Measurements from ENCODE around the gene NUAK1. TPM values are rescaled to one million over a fixed set of nuclear protein-coding genes. Genes with fewer than 3 reads are reported as not detected.

The NUAK1 gene
- total RNA-seq, 2 donors from 2014 or later, result not detected

DNA sequence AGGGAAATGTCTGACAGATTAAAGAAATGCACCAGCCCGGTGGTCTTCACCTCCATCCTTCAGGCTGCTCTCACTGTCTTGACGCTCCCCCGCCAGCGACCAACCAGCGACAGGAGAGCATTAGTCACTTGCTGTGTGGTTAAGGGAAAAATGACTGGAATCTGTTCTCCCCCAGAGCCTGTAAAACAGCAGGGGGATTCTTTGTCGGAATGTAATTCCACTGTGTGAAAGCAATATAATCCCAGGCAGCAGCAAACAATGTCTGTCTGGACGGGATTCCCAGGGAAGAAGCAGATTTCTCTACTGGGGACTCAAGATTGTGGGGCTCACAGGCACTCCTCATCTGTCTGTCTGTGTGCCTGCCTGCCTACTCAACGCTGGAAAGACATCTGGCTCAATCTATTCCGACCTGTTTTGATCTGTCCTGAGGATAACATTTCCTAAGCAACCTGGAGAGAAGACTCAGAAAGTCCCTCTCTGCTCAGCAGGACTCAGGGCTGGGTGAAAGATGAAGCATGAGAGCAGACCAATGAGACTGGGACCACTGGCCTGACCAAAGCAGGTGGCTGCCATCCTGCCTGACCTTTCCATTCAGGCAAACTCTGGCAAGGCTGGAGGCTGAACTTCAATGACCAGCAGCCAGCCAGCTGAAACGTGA lies 54.6 kb downstream of the NUAK1 start:
- Mint-ChIP-seq H3K27ac (no peak overlapping the region), H3K9me3 (no peaks in the 10 kb centered on the region), H3K36me3 (no peaks in the 10 kb centered on the region)
- ATAC-seq, result no peak
- no peak for DNase-seq (ENCODE audit: low spot score in 2 of 2)

DNA sequence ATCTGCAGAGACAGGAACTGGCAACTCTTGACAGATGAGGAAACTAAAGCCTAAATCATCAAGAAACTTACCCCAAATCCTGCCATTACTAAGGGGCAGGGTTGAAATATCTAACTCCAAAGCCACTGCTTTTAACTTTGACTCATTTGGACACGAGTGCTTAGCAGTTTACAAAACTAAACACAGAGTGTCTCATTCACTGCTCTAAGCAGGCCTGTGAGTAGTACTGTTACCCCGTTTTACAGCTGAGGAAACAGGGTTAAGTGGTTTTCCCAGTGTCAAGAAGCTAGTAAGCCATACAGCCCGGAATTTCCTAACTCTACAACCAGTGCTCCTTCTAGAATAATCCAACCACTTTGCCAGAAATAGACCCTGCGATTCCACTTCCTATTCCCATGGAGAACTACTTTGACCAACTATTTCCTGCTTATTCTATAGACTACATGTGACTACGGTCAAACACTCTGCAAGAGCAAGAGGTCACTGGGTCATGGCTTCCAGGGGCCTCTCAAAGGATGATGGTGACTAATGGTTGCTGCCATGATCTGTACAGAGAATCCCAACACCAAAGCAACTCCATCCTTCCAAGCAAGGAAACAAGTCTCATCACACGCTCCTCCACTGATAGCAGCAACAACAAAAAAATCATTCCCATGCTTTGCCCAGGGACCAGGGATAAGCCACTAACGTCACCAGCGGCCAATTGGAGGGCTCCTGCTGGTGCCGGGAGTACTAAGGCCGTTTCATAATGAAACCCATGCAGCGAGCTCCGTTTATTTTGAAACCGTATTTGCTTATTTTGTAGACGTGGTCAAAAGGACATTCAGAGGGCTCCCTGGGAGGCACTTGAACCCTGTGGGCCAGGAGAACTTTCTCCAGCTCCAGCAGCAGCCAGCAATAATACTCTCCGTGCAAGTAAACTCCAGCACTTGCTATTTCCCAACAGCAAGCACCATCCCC lies 56.3 kb downstream of the NUAK1 start:
- Mint-ChIP-seq H3K9me3 (no peaks in the 10 kb centered on the region), H3K36me3 (no peaks in the 10 kb centered on the region), H3K27ac (no peak overlapping the region)
- ATAC-seq, result no peak
- no peak for DNase-seq (ENCODE audit: low spot score in 2 of 2)

- Mint-ChIP-seq H3K9me3 (no peaks in the 10 kb centered on the region), H3K27ac (no peak overlapping the region), H3K36me3 (no peaks in the 10 kb centered on the region)
- DNase-seq (ENCODE audit: low spot score in 2 of 2), result no peak
- ATAC-seq, result no peak
Observed at GRCh38 chr12:106081606-106082005, 57.1 kb downstream of the NUAK1 start.

DNA sequence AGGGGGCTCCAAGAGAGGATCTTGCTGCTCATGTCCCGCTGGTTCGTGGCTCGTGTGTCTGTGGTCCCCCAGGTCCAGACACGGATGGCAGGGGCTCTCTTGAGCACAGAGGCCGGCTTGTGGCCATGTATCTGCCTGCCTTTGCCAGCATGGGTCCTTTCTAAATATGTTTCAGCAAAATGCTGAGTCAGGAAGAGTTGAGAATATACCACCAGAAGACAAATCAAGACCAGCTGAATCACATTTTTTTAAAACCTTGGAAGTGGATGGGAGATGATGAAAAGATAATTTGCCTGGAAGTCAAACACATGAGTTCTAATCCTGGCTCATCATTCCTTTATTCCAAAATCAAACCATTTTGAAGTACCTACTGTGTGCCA lies 58.0 kb downstream of the NUAK1 start:
- ATAC-seq (no peak), DNase-seq (ENCODE audit: low spot score in 2 of 2) (no peak)
- no peaks in the 10 kb centered on the region for H3K9me3 Mint-ChIP-seq
- H3K36me3 Mint-ChIP-seq, result no peaks in the 10 kb centered on the region
- no peak overlapping the region for H3K27ac Mint-ChIP-seq

DNA sequence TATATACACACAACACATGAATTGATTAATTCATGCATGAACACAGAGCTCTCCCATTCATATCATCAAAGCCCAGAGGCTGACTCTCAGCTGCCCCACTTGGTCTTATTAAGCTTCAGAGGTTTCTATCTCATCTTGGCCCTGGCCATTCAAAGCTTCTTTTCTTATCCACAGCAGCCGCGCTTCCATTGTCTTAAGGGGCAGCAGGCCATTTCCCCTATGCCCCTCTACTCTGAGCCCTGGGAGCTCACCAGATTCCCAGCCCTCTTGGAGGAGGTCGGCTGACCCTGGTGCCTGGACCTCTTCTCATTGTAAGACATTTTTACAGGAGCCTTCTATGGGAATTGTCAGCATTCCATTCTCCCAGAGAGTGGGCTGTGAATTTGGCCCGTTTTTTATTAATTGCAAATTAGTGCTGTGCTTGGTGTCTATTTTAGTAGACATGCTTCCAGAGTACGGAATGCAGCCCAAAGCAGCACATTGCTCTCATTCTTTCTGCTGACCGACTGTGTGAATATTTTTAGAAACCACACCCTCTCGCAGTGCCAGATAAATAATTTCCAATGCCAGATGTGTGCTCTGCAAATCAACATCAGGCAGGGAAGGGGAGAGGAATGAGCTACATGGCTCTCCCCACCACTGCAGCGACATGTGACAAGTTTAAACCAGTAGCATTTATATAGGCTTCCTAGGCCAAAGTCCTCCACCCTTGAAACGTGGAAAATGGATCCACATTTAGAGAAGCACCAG lies 58.5 kb downstream of the NUAK1 start:
- no peak for ATAC-seq

GRCh38 chr12:106079148-106079738 lies 59.5 kb downstream of the NUAK1 start:
- Mint-ChIP-seq H3K36me3 (no peaks in the 10 kb centered on the region), H3K27ac (no peak overlapping the region), H3K9me3 (no peaks in the 10 kb centered on the region)
- no peak for DNase-seq (ENCODE audit: low spot score in 2 of 2)
- no peak for ATAC-seq

More for the DNA sequence above, 58.5 kb downstream of the NUAK1 start:
- Mint-ChIP-seq H3K36me3 (no peaks in the 10 kb centered on the region), H3K27ac (no peak overlapping the region), H3K9me3 (no peaks in the 10 kb centered on the region)
- DNase-seq (ENCODE audit: low spot score in 2 of 2), result no peak

- no peak overlapping the region for H3K27ac Mint-ChIP-seq
- ATAC-seq (no peak), DNase-seq (ENCODE audit: low spot score in 2 of 2) (no peak)
- no peaks in the 10 kb centered on the region for H3K36me3 Mint-ChIP-seq
- no peaks in the 10 kb centered on the region for H3K9me3 Mint-ChIP-seq
Observed at GRCh38 chr12:106078358-106079010, 60.3 kb downstream of the NUAK1 start.

DNA sequence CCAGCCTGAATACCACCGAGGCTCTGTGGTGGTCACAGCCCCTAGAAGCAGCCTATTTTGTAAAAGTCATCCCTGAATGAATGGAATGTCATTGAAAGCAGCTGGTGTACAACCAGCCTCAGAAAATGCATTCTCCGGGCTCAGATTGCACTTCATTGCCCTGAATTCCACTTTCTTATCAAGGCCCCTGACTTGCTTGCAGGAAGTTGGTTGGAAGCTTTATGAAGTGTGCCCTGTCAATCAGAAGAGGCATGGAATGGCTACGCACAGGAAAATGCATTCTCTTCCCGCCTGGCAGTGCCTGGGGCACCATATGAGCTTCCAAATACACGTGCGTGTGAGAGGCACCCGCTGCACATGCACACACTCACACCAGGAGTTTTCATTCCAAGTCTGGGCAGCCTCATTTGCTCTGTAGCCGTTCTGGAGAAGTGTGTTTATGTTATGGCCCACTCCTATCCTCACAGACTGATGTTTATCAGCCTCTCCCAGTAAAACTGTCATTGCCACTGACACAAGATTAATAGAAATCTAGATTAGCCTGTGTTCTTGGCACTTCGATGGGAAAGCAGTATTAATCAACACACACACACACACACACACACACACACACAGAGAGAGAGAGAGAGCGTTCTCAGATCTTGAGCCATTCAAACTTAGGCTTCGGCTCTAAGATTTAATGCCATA lies 63.9 kb downstream of the NUAK1 start:
- ATAC-seq, result no peak
- no peaks in the 10 kb centered on the region for H3K9me3 Mint-ChIP-seq

DNA sequence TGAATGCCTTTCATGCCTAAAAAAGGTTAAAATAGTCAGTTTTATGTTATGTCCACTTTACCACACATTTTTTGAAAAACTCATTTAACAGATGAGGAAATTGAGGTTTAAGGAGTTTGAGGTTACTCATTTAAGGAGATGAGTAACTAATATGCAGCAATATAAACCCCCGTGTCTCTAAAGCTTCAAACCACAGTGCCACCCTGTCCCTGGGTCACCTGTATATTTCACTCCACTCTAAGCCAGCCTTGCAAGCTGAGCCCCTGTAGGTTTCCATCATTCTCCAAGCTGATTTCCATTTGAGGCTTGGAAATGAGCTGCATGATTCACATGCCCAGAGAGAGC lies 64.4 kb downstream of the NUAK1 start:
- H3K9me3 Mint-ChIP-seq, result no peaks in the 10 kb centered on the region
- H3K27ac Mint-ChIP-seq, result no peak overlapping the region

More for the DNA sequence above, 63.9 kb downstream of the NUAK1 start:
- Mint-ChIP-seq H3K27ac (no peak overlapping the region), H3K36me3 (no peaks in the 10 kb centered on the region)
- DNase-seq (ENCODE audit: low spot score in 2 of 2), result no peak

GRCh38 chr12:106073179-106073578 lies 65.6 kb downstream of the NUAK1 start:
- ATAC-seq (peak in 1 of 2 donors; percentile 81), DNase-seq (ENCODE audit: low spot score in 2 of 2) (no peak)
- H3K36me3 Mint-ChIP-seq, result no peaks in the 10 kb centered on the region
- no peaks in the 10 kb centered on the region for H3K9me3 Mint-ChIP-seq
- H3K27ac Mint-ChIP-seq, result no peak overlapping the region

More for the DNA sequence above, 64.4 kb downstream of the NUAK1 start:
- peak in 1 of 2 donors; percentile 59 for ATAC-seq
- no peak for DNase-seq (ENCODE audit: low spot score in 2 of 2)
- H3K36me3 Mint-ChIP-seq, result no peaks in the 10 kb centered on the region

DNA sequence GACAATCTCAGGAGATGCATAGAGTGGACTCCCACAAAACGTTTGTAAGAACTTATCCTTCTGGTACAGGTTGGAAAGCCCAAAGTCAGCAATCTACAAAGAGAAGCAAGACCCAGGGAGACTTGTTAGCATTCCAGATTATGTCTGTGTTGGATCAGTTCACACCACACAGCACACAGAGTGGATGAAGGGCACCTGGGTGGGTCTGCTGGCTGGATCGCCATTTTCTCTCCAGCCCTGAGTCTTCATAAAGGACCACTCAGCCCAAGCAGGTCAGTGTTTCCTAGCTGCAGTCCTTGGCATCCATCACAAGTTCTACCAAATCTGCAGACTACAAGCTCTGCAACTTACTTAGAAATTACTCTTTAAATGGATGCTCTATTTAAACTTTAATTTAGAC lies 66.0 kb downstream of the NUAK1 start:
- Mint-ChIP-seq H3K36me3 (no peaks in the 10 kb centered on the region), H3K9me3 (no peaks in the 10 kb centered on the region), H3K27ac (no peak overlapping the region)
- ATAC-seq (no peak), DNase-seq (ENCODE audit: low spot score in 2 of 2) (no peak)

DNA sequence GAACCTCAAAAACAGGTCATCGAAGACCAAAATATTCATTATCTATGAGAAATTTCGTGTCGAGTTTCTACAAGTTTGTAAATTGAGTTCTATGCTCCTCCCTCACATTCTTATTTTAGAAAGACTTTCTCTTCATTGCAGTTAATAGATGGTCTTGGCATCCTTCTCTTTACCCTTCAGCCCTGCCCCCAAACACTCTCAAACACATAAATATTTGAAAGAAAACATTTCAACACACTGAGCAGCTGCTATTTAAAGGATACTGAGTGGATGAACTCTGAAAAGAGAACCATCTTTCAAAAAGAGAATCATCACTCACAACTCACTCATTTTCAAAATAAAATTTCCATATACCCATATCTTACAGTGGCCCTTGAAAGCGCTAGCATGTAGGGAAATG lies 67.1 kb downstream of the NUAK1 start:
- no peak for DNase-seq (ENCODE audit: low spot score in 2 of 2)
- Mint-ChIP-seq H3K27ac (no peak overlapping the region), H3K9me3 (no peaks in the 10 kb centered on the region), H3K36me3 (no peaks in the 10 kb centered on the region)
- no peak for ATAC-seq

GRCh38 chr12:106070611-106071010 lies 68.1 kb downstream of the NUAK1 start:
- H3K27ac Mint-ChIP-seq, result no peak overlapping the region
- no peak for ATAC-seq
- H3K9me3 Mint-ChIP-seq, result peaks cover under 1% of the 10 kb centered on the region in 2 donors
- no peaks in the 10 kb centered on the region for H3K36me3 Mint-ChIP-seq
- no peak for DNase-seq (ENCODE audit: low spot score in 2 of 2)

GRCh38 chr12:106070147-106070546 lies 68.6 kb downstream of the NUAK1 start:
- no peak overlapping the region for H3K27ac Mint-ChIP-seq
- no peak for DNase-seq (ENCODE audit: low spot score in 2 of 2)
- peaks cover 5% of the 10 kb centered on the region in 2 donors for H3K9me3 Mint-ChIP-seq
- no peaks in the 10 kb centered on the region for H3K36me3 Mint-ChIP-seq
- ATAC-seq, result no peak

DNA sequence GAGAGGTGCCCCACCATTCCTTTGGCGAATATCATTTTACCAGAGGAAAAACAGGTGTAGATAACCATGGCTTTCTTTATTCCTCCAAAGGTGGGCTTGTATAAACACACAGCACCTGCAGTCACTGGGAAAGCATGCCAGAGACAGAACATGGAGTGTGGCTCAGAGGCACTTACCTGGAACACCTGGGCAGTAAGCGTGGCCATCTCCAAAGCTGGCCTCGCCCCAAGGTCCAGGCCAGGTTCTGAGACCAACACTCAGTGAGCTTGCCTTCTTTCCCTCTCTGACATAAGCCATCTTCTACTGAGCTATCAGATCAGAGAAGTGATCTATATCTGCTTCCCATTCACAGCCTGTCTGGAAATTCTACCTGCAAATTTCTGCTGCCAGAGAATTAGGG lies 70.5 kb downstream of the NUAK1 start:
- Mint-ChIP-seq H3K9me3 (peaks cover 8% of the 10 kb centered on the region in 2 donors), H3K36me3 (no peaks in the 10 kb centered on the region), H3K27ac (no peak overlapping the region)
- no peak for ATAC-seq
- no peak for DNase-seq (ENCODE audit: low spot score in 2 of 2)

All from activated naive CD4-positive, alpha-beta T cell treated with anti-CD3 and anti-CD28 coated beads, Interleukin-2, amount 50 U/mL, for 72 hours (primary cell).